Activated T-cell treated with anti-CD3 and anti-CD28 coated beads, Interleukin-2, amount 50 U/mL, for 4 hours (primary cell): ENCODE results near the gene INSM2. TPM values are rescaled to one million over a fixed set of nuclear protein-coding genes. Genes with fewer than 3 reads are reported as not detected.

Experiments
- ATAC-seq, 2 donors: fragments of 200-7000 bp; cut with Tn5 transposase; one replicate each; pipeline ENCODE4 v1.10.0; 2021
- DNase-seq: peaks from one replicate; pipeline ENCODE4 v3.0.0-alpha.2; 2020
- H3K27me3 Mint-ChIP-seq: one replicate; pipeline ENCODE4 v1.8.0; 2021; ENCODE audit warnings: low read depth, mixed read lengths
- H3K36me3 Mint-ChIP-seq: one replicate; pipeline ENCODE4 v1.8.0; 2022; ENCODE audit warnings: mixed read lengths; ENCODE audit not compliant: insufficient read depth
- H3K4me1 Mint-ChIP-seq: one replicate; pipeline ENCODE4 v1.8.0; 2021; ENCODE audit warnings: low read depth, mixed read lengths
- H3K4me3 Mint-ChIP-seq: one replicate; pipeline ENCODE4 v1.8.0; 2021; ENCODE audit warnings: mild to moderate bottlenecking, moderate library complexity, mixed read lengths
- H3K9me3 Mint-ChIP-seq: one replicate; pipeline ENCODE4 v1.8.0; 2021; ENCODE audit warnings: mixed read lengths
- total RNA-seq, 3 donors: library from RNA; stranded (reverse); gene quantifications; one replicate each; pipeline ENCODE4 v1.2.1, GENCODE V29; 2021

INSM2 gene
- total RNA-seq, 3 donors from 2014 or later, result not detected

- Mint-ChIP-seq H3K36me3 (peaks cover 16% of the 10 kb centered on the region), H3K4me1 (no peaks in the 10 kb centered on the region), H3K27me3 (no peaks in the 10 kb centered on the region), H3K9me3 (no peaks in the 10 kb centered on the region), H3K4me3 (no peak overlapping the region)
- DNase-seq, result no peak
- no peak for ATAC-seq
Observed at GRCh38 chr14:35571598-35571997, 37.6 kb downstream of the INSM2 start.

- H3K27me3 Mint-ChIP-seq, result no peaks in the 10 kb centered on the region
- ATAC-seq, result no peak
- no peak for DNase-seq
- H3K36me3 Mint-ChIP-seq, result peaks cover 20% of the 10 kb centered on the region
- no peaks in the 10 kb centered on the region for H3K4me1 Mint-ChIP-seq
- no peaks in the 10 kb centered on the region for H3K9me3 Mint-ChIP-seq
- H3K4me3 Mint-ChIP-seq, result no peak overlapping the region
Observed at GRCh38 chr14:35573911-35574310, 39.9 kb downstream of the INSM2 start.

- Mint-ChIP-seq H3K27me3 (no peaks in the 10 kb centered on the region), H3K9me3 (no peaks in the 10 kb centered on the region), H3K36me3 (peaks cover 21% of the 10 kb centered on the region), H3K4me1 (no peaks in the 10 kb centered on the region), H3K4me3 (no peak overlapping the region)
- DNase-seq (no peak), ATAC-seq (no peak)
Observed at GRCh38 chr14:35576260-35576659, 42.3 kb downstream of the INSM2 start.

- Mint-ChIP-seq H3K4me3 (no peak overlapping the region), H3K4me1 (no peaks in the 10 kb centered on the region), H3K9me3 (no peaks in the 10 kb centered on the region), H3K27me3 (no peaks in the 10 kb centered on the region), H3K36me3 (peaks cover 21% of the 10 kb centered on the region)
- DNase-seq, result no peak
- no peak for ATAC-seq
Observed at GRCh38 chr14:35576856-35577255, 42.9 kb downstream of the INSM2 start.

GRCh38 chr14:35578135-35578534 is 44.2 kb downstream of the INSM2 start:
- no peak overlapping the region for H3K4me3 Mint-ChIP-seq
- ATAC-seq, result no peak
- H3K9me3 Mint-ChIP-seq, result no peaks in the 10 kb centered on the region
- H3K36me3 Mint-ChIP-seq, result peaks cover 23% of the 10 kb centered on the region
- no peak for DNase-seq
- no peaks in the 10 kb centered on the region for H3K4me1 Mint-ChIP-seq
- no peaks in the 10 kb centered on the region for H3K27me3 Mint-ChIP-seq

- H3K36me3 Mint-ChIP-seq, result peaks cover 26% of the 10 kb centered on the region
- DNase-seq, result no peak
- no peaks in the 10 kb centered on the region for H3K4me1 Mint-ChIP-seq
- H3K9me3 Mint-ChIP-seq, result no peaks in the 10 kb centered on the region
- H3K4me3 Mint-ChIP-seq, result no peak overlapping the region
- H3K27me3 Mint-ChIP-seq, result no peaks in the 10 kb centered on the region
- no peak for ATAC-seq
Observed at GRCh38 chr14:35578639-35579038, 44.7 kb downstream of the INSM2 start.

Other genes starting within 250 kb of the INSM2 start
- gene PSMA6, start 241.8 kb upstream of the INSM2 start, total RNA-seq, result 100 to 1,000 TPM; 562 to 636 (median 595) TPM
- 100 to 1,000 TPM; 530 to 701 (median 599) TPM for gene NFKBIA, start 129.4 kb upstream of the INSM2 start, total RNA-seq